Chondrocyte (in vitro differentiated cells): ENCODE data around the gene CDC25B. TPM values are rescaled to one million over a fixed set of nuclear protein-coding genes. Genes with fewer than 3 reads are reported as not detected.

Experiments used
- DNase-seq: peaks from one replicate; pipeline ENCODE4 v3.0.0; 2021; ENCODE audit warnings: mixed read lengths, low spot score
- H3K27ac Mint-ChIP-seq: one replicate; pipeline ENCODE4 v1.8.0; 2021; ENCODE audit warnings: mild to moderate bottlenecking, moderate library complexity, mixed read lengths; ENCODE audit not compliant: unreplicated experiment
- H3K27me3 Mint-ChIP-seq: 2 replicates; pipeline ENCODE4 v1.8.0; 2021; ENCODE audit warnings: low read depth, mixed read lengths
- H3K36me3 Mint-ChIP-seq: 2 replicates; pipeline ENCODE4 v1.8.0; 2021; ENCODE audit warnings: low read depth, mixed read lengths
- H3K4me1 Mint-ChIP-seq: 2 replicates; pipeline ENCODE4 v1.8.0; 2021; ENCODE audit warnings: low read depth, mild to moderate bottlenecking, mixed read lengths
- H3K4me3 Mint-ChIP-seq: one replicate; pipeline ENCODE4 v1.8.0; 2021; ENCODE audit warnings: mild to moderate bottlenecking, moderate library complexity, mixed read lengths; ENCODE audit not compliant: unreplicated experiment
- H3K9me3 Mint-ChIP-seq: 2 replicates; pipeline ENCODE4 v1.8.0; 2021; ENCODE audit warnings: low read depth, mixed read lengths
- CTCF ChIP-seq: fragments of 200-600 bp; sonication (generic); IDR thresholded peaks from 2 replicates; pipeline ENCODE4 v1.5.0; 2021; ENCODE audit warnings: antibody characterized with exemption, mild to moderate bottlenecking, moderate library complexity
- total RNA-seq: library from RNA; stranded (reverse); gene quantifications from 3 replicates; pipeline ENCODE4 v1.2.1, GENCODE V29; 2021

CDC25B gene
- total RNA-seq, 1 donor from 2014 or later: 60.1 TPM

- no peaks in the 10 kb centered on the region for H3K27me3 Mint-ChIP-seq
- DNase-seq: no peak
- H3K36me3 Mint-ChIP-seq: no peaks in the 10 kb centered on the region
- H3K9me3 Mint-ChIP-seq: no peaks in the 10 kb centered on the region
- H3K27ac Mint-ChIP-seq: peak overlapping the region; percentile 59
- H3K4me1 Mint-ChIP-seq: peaks cover 52% of the 10 kb centered on the region
- no peak overlapping the region for H3K4me3 Mint-ChIP-seq
- TF ChIP-seq CTCF: no peak
Observed at GRCh38 chr20:3783068-3783489, 13.0 kb upstream of the CDC25B start.

- H3K4me3 Mint-ChIP-seq: peak overlapping the region; percentile 9
- no peaks in the 10 kb centered on the region for H3K9me3 Mint-ChIP-seq
- H3K27me3 Mint-ChIP-seq: no peaks in the 10 kb centered on the region
- peaks cover 50% of the 10 kb centered on the region for H3K4me1 Mint-ChIP-seq
- DNase-seq: no peak
- H3K36me3 Mint-ChIP-seq: no peaks in the 10 kb centered on the region
- no peak for TF ChIP-seq CTCF
- peak overlapping the region; percentile 59 for H3K27ac Mint-ChIP-seq
Observed at GRCh38 chr20:3783511-3784195, 12.5 kb upstream of the CDC25B start.

- Mint-ChIP-seq H3K4me1 (peaks cover 50% of the 10 kb centered on the region), H3K27me3 (no peaks in the 10 kb centered on the region), H3K36me3 (no peaks in the 10 kb centered on the region), H3K9me3 (no peaks in the 10 kb centered on the region), H3K4me3 (peak overlapping the region; percentile 66), H3K27ac (peak overlapping the region; percentile 6)
- TF ChIP-seq CTCF: no peak
- DNase-seq: no peak
Observed at GRCh38 chr20:3784216-3784853, 11.8 kb upstream of the CDC25B start.

- Mint-ChIP-seq H3K36me3 (no peaks in the 10 kb centered on the region), H3K4me3 (peak overlapping the region; percentile 66), H3K4me1 (peaks cover 50% of the 10 kb centered on the region), H3K9me3 (no peaks in the 10 kb centered on the region), H3K27me3 (no peaks in the 10 kb centered on the region), H3K27ac (peak overlapping the region; percentile 6)
- DNase-seq: no peak
- no peak for TF ChIP-seq CTCF
Observed at GRCh38 chr20:3784863-3785239, 11.3 kb upstream of the CDC25B start.

- TF ChIP-seq CTCF: no peak
- H3K27ac Mint-ChIP-seq: no peak overlapping the region
- no peak for DNase-seq
- H3K36me3 Mint-ChIP-seq: no peaks in the 10 kb centered on the region
- no peaks in the 10 kb centered on the region for H3K27me3 Mint-ChIP-seq
- H3K9me3 Mint-ChIP-seq: no peaks in the 10 kb centered on the region
- H3K4me3 Mint-ChIP-seq: peak overlapping the region; percentile 66
- peaks cover 49% of the 10 kb centered on the region for H3K4me1 Mint-ChIP-seq
Observed at GRCh38 chr20:3785240-3786125, 10.6 kb upstream of the CDC25B start.
